ENCODE measurements around the gene ELAVL1. TPM values are rescaled to one million over a fixed set of nuclear protein-coding genes. Genes with fewer than 3 reads are reported as not detected.

Gene ELAVL1
- 38.4 and 58.2 TPM in 2 replicates for total RNA-seq (2016; rRNA removed; fragmentation: Illumina TruSeq; extraction: Trizol)
- total RNA-seq (2016; cell fraction: cytosol; rRNA removed; fragmentation: Illumina TruSeq; extraction: Trizol; ENCODE audit: low read depth), result 8.6 and 10.0 TPM in 2 replicates
- 41.2 and 51.9 TPM in 2 replicates for total RNA-seq (2016; cell fraction: insoluble cytoplasmic fraction; rRNA removed; fragmentation: Illumina TruSeq; extraction: Trizol)
- total RNA-seq (2016; cell fraction: membrane; rRNA removed; fragmentation: Illumina TruSeq; extraction: Trizol), result 24.1 and 24.3 TPM in 2 replicates
- 22.6 and 27.5 TPM in 2 replicates for total RNA-seq (2016; cell fraction: nucleus; rRNA removed; fragmentation: Illumina TruSeq; extraction: Trizol)
- polyA plus RNA-seq (2011; rRNA removed), result 25.6 and 27.9 TPM in 2 replicates
- 35.9 and 37.1 TPM in 2 replicates for polyA plus RNA-seq (2011; cell fraction: cytosol; rRNA removed)
- polyA plus RNA-seq (2011; cell fraction: nucleus; rRNA removed), result 16.7 and 17.2 TPM in 2 replicates
- polyA plus RNA-seq (2012), result 37.6 and 45.7 TPM in 2 replicates
- polyA plus RNA-seq (2016; cell fraction: cytosol; fragmentation: Illumina TruSeq; extraction: Trizol; ENCODE audit: low read depth), result 16.8 and 20.9 TPM in 2 replicates
- 86.4 and 99.7 TPM in 2 replicates for polyA plus RNA-seq (2016; cell fraction: insoluble cytoplasmic fraction; fragmentation: Illumina TruSeq; extraction: Trizol; ENCODE audit: low read depth)
- 22.9 and 27.5 TPM in 2 replicates for polyA plus RNA-seq (2016; cell fraction: membrane; fragmentation: Illumina TruSeq; extraction: Trizol; ENCODE audit: low read depth)
- polyA plus RNA-seq (2016; cell fraction: nucleus; fragmentation: Illumina TruSeq; extraction: Trizol; ENCODE audit: insufficient read depth, low read depth), result 51.0 and 52.2 TPM in 2 replicates
- 35.9 and 54.6 TPM in 2 replicates for polyA minus RNA-seq (2011; rRNA and poly(A)+ RNA removed; ENCODE audit: low replicate concordance)
- polyA minus RNA-seq (2011; cell fraction: cytosol; rRNA and poly(A)+ RNA removed), result 26.8 and 28.9 TPM in 2 replicates
- 7.3 and 10.2 TPM in 2 replicates for polyA minus RNA-seq (2011; cell fraction: nucleus; rRNA and poly(A)+ RNA removed)
- Bru-seq, nascent RNA, result percentile 77 among the genes with signal in this experiment
- BruChase-seq, experiment 1, labeled RNA remaining after a 6-hour chase, result percentile 91 among the genes with signal in this experiment
- percentile 86 among the genes with signal in this experiment for BruChase-seq, experiment 2, labeled RNA remaining after a 2-hour chase
- long read RNA-seq, experiment 1, full-length matches to known transcripts, result 47 of 67 reads
- long read RNA-seq, experiment 1, partial matches to known transcripts, result 10 of 67 reads
- long read RNA-seq, experiment 1, other reads (novel, unspliced or antisense), result 10 of 67 reads
- long read RNA-seq, experiment 2, full-length matches to known transcripts, result 96 of 168 reads
- long read RNA-seq, experiment 2, partial matches to known transcripts, result 21 of 168 reads
- long read RNA-seq, experiment 2, other reads (novel, unspliced or antisense), result 51 of 168 reads

GRCh38 chr19:8005534-8006256 is at the start of gene ELAVL1:
TSS of gene ELAVL1 (minus strand) at chr19:8005641. CDS start at chr19:7991815, 13,826 bp downstream.
- in situ Hi-C loops (cut with HindIII; ENCODE audit: extremely low pct_ligation_motif_present, low pct_unique_long_range_greater_than_20kb), result loop anchor here (25.0 kb wide), 1 partner anchor 257 kb away; no protein-coding TSS in a partner anchor
- H3K36me3 ChIP-seq (replicated peaks in 1 of 2; ENCODE audit: control insufficient read depth in 1 of 2, insufficient read depth in 2 of 2, low read length in 2 of 2), result no peaks in the 10 kb centered on the region
- WGBS (ENCODE audit: low lambda C conversion rate), result 0% methylated on average over 1 of the region's 98 CpGs
- DNase-seq (ENCODE audit: low spot score) (peak; percentile 74), ATAC-seq (peak; percentile 81), FAIRE-seq (no peak)
- H3K4me2 ChIP-seq (ENCODE audit: low read depth, low read length), result peak within 1 kb of the TSS; percentile 91
- no peaks in the 10 kb centered on the region for H3K27me3 ChIP-seq (ENCODE audit: control insufficient read depth in 1 of 2, insufficient read depth in 2 of 2, low read length in 2 of 2)
- no peaks in the 10 kb centered on the region for H3K9me3 ChIP-seq (ENCODE audit: low read length)
- peaks cover 38% of the 10 kb centered on the region for H4K20me1 ChIP-seq (ENCODE audit: insufficient read depth, low read length)
- ChIA-PET CTCF (ENCODE audit: low intra/inter-chr PET ratio, low total read pairs) (no interaction called here), POLR2A (interaction anchor here (0.8 to 2.7 kb wide), 2 partner anchors 35 to 62 kb away, joined by 4 to 16 read pairs; partner anchors contain the start of gene TIMM44)
- BruUV-seq (replicated peaks), result TSS peak; percentile 92
- H3K4me1 ChIP-seq (ENCODE audit: insufficient read depth, low read length), result peaks cover 45% of the 10 kb centered on the region
- H3K79me2 ChIP-seq (ENCODE audit: insufficient read depth, low read length), result peaks cover 43% of the 10 kb centered on the region
- no peak within 1 kb of the TSS for H2AFZ ChIP-seq (ENCODE audit: low read length)
- peak within 1 kb of the TSS; percentile 87 to 100 (median 89) for H3K4me3 ChIP-seq (replicated peaks in 1 of 3; ENCODE audit: insufficient read depth in 1 of 3, low read depth in 2 of 3, low read length in 3 of 3)
- peak within 1 kb of the TSS; percentile 94 for H3K9ac ChIP-seq (ENCODE audit: insufficient read depth, low read depth, low read length)
- intact Hi-C loops (cut with micrococcal nuclease; ENCODE audit: unreplicated experiment), result no loop called here
- H3K27ac ChIP-seq (ENCODE audit: extremely low read length, insufficient read depth, low read length), result peak within 1 kb of the TSS; percentile 77
- TF ChIP-seq SRSF1 (optimal IDR thresholded peaks at IDR 0.05; ENCODE audit: low read depth, low read length) (no peak), ZNF362 (CRISPR knock-in tag; IDR thresholded peaks at IDR 0.05; ENCODE audit: borderline replicate concordance) (no peak), HNF4G (IDR thresholded peaks at IDR 0.05; ENCODE audit: borderline replicate concordance, low read depth, low read length) (no peak), HNF4G (CRISPR knock-in tag; IDR thresholded peaks at IDR 0.05; ENCODE audit: borderline replicate concordance, low read depth) (0 out of 2 replicates have a peak, but pooled peaks have one; percentile 26), ZBTB26 (CRISPR knock-in tag; IDR thresholded peaks at IDR 0.05; ENCODE audit: borderline replicate concordance) (no peak; the same call in 1 of the 2 replicates), AGO1 (IDR thresholded peaks at IDR 0.05; ENCODE audit: low read depth, low read length, poor library complexity, severe bottlenecking) (no peak), ZNF850 (CRISPR knock-in tag; conservative IDR thresholded peaks at IDR 0.05) (no peak), ZNF256 (CRISPR knock-in tag; conservative IDR thresholded peaks at IDR 0.05) (0 out of 2 replicates have a peak, but pooled peaks have one; percentile 51), HMG20B (CRISPR knock-in tag; conservative IDR thresholded peaks at IDR 0.05) (no peak), ZNF343 (CRISPR knock-in tag; IDR thresholded peaks at IDR 0.05) (0 out of 2 replicates have a peak, but pooled peaks have one; percentile 31), DZIP1 (CRISPR knock-in tag; IDR thresholded peaks at IDR 0.05) (peak; percentile 74; the same call in 1 of the 2 replicates), CC2D1A (CRISPR knock-in tag; IDR thresholded peaks at IDR 0.05) (no peak)
